Upper lobe of left lung (tissue), 6 donors: ENCODE data around the gene TNFRSF6B. TPM values are rescaled to one million over a fixed set of nuclear protein-coding genes. Genes with fewer than 3 reads are reported as not detected.
A peak's percentile ranks its signal among the peaks of the same experiment; 100 is the strongest.

Source experiments
- ATAC-seq, 2 donors: fragments of 200-7000 bp; cut with Tn5 transposase; one replicate each; pipeline ENCODE4 v1.9.1; 2022; ENCODE audit warnings: mild to moderate bottlenecking in 2 of 2, moderate library complexity in 2 of 2; ENCODE audit not compliant: low FRiP score in 2 of 2
- DNase-seq, 2 donors: peaks; one replicate each; pipeline ENCODE4 v3.0.0-alpha.2; 2019 to 2020
- H3K27ac ChIP-seq, 4 donors: fragments of 200-600 bp; sonication (generic); one replicate each; pipeline ENCODE4 v1.5.1; 2016 to 2019
- H3K27me3 ChIP-seq, 4 donors: fragments of 200-600 bp; sonication (generic); one replicate each; pipeline ENCODE4 v1.5.1; 2017 to 2019
- H3K36me3 ChIP-seq, 4 donors: fragments of 200-600 bp; sonication (generic); one replicate each; pipeline ENCODE4 v1.5.1; 2016 to 2019
- H3K4me1 ChIP-seq, 4 donors: fragments of 200-600 bp; sonication (generic); one replicate each; pipeline ENCODE4 v1.5.1; 2018 to 2019
- H3K4me3 ChIP-seq, 4 donors: fragments of 200-600 bp; sonication (generic); one replicate each; pipeline ENCODE4 v1.5.1; 2017 to 2019; ENCODE audit warnings: mild to moderate bottlenecking in 2 of 4, moderate library complexity in 1 of 4
- H3K9me3 ChIP-seq, 4 donors: fragments of 200-600 bp; sonication (generic); one replicate each; pipeline ENCODE4 v1.5.1; 2018 to 2019
- EP300 ChIP-seq, 4 donors: sonication (generic); formaldehyde crosslinking; IDR thresholded peaks; one replicate each; pipeline ENCODE4 v1.5.1; 2017; ENCODE audit warnings: antibody characterized with exemption in 4 of 4, control low read depth in 2 of 4
- POLR2A ChIP-seq, 4 donors: fragments of 450-650 bp; IDR thresholded peaks; one replicate each; pipeline ENCODE4 v1.5.1; 2016 to 2017; ENCODE audit warnings: antibody characterized with exemption in 4 of 4, mild to moderate bottlenecking in 2 of 4
- POLR2AphosphoS5 ChIP-seq, 2 donors: sonication (generic); formaldehyde crosslinking; IDR thresholded peaks; one replicate each; pipeline ENCODE4 v1.5.1; 2017; ENCODE audit warnings: antibody characterized with exemption in 2 of 2
- WGBS, 2 donors: methylation state at CpG; one replicate each; pipeline ENCODE4 v1.1.5; 2017 to 2018; 5-methylcytosine and 5-hydroxymethylcytosine counted together
- total RNA-seq, 6 donors: library from RNA; depleted of rRNA in 4 of 6; stranded (reverse); fragments of >200 nt in 4 of 6; gene quantifications; one replicate each; pipeline versions ENCODE4 v1.1.0 to v1.2.1, GENCODE V29; 2016 to 2021
- TF ChIP-seq, protein P1 (sequence below), 6 experiments: fragments of 450-650 bp in 4 of 6; fragments of 200-600 bp in 2 of 6; sonication (generic) in 2 of 6; IDR thresholded peaks; one replicate each; pipeline ENCODE4 v1.5.1; 2016 to 2019; ENCODE audit warnings: antibody characterized with exemption in 6 of 6
- donor health status: DM: no; HTN: no; CAD: no; lungs with moderate emphysema.
- donor health status: DM: no; HTN: yes; CAD: no; lungs with severe emphysema.

Gene TNFRSF6B
- total RNA-seq, 6 donors from 2014 or later, result 13.8 to 34.8 (median 16.9) TPM

DNA sequence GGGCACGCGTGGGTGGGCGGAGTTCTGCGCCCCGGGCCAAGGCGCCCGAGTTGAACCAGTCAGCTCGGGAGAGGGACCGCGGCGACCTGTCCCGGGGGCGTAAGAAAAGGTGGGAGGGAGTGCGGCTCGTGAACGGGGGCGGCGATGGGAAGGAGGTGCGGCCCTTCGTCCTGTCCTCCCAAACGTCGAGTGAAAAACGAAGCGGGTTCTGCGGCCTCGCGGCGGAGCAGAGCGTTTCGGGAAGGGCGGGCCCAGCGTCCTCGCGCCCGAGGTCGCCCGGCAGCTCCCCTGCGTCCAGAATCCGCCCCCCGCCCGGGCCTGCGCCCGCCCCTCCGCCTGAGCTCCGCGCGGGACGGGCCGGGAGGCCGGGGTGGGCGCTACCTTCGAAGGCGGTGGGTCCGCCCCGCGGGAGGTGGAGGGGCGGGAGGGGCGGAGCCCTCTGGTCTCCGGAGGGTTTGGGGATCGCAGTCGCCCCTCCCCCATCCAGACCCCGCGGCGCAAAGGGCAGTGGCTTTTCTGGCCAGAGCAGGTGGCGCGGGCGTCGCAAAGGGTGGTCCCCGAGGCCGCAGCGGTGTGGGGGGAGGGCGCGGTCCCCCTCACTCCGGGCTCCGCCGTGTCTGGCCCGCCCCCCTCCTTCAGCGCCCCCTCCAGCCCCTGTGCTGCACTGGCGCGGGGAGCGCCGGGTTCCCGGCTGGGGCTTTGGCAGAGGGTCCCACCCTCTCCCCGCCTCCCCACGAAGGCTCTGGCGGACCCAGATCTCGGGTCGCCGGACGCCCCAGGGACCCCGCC, 44.1 kb upstream of the TNFRSF6B start:
- no peaks in the 10 kb centered on the region for H3K9me3 ChIP-seq
- H3K27me3 ChIP-seq, result peaks cover 0 to 12% (median 6%) of the 10 kb centered on the region in 4 donors
- 0 to 1% methylated on average over 17 to 40 of the region's 91 CpGs for WGBS, 2 donors
- peak in 1 of 2 donors; percentile 90 for DNase-seq
- peak overlapping the region in 2 of 4 donors; percentile 24 to 26 for H3K27ac ChIP-seq
- peaks cover 27 to 34% (median 30%) of the 10 kb centered on the region in 4 donors for H3K4me1 ChIP-seq
- H3K4me3 ChIP-seq, result peak overlapping the region; percentile 46 to 73 (median 60)
- no peak for TF ChIP-seq POLR2AphosphoS5 (IDR thresholded peaks at IDR 0.05)
- TF ChIP-seq, protein P1, sequence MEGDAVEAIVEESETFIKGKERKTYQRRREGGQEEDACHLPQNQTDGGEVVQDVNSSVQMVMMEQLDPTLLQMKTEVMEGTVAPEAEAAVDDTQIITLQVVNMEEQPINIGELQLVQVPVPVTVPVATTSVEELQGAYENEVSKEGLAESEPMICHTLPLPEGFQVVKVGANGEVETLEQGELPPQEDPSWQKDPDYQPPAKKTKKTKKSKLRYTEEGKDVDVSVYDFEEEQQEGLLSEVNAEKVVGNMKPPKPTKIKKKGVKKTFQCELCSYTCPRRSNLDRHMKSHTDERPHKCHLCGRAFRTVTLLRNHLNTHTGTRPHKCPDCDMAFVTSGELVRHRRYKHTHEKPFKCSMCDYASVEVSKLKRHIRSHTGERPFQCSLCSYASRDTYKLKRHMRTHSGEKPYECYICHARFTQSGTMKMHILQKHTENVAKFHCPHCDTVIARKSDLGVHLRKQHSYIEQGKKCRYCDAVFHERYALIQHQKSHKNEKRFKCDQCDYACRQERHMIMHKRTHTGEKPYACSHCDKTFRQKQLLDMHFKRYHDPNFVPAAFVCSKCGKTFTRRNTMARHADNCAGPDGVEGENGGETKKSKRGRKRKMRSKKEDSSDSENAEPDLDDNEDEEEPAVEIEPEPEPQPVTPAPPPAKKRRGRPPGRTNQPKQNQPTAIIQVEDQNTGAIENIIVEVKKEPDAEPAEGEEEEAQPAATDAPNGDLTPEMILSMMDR (IDR thresholded peaks at IDR 0.05), result no peak
- TF ChIP-seq POLR2A (IDR thresholded peaks at IDR 0.05), result no peak
- TF ChIP-seq EP300 (IDR thresholded peaks at IDR 0.05), result no peak
- H3K36me3 ChIP-seq, result no peaks in the 10 kb centered on the region
- ATAC-seq, result peak in 1 of 2 donors; percentile 54

DNA sequence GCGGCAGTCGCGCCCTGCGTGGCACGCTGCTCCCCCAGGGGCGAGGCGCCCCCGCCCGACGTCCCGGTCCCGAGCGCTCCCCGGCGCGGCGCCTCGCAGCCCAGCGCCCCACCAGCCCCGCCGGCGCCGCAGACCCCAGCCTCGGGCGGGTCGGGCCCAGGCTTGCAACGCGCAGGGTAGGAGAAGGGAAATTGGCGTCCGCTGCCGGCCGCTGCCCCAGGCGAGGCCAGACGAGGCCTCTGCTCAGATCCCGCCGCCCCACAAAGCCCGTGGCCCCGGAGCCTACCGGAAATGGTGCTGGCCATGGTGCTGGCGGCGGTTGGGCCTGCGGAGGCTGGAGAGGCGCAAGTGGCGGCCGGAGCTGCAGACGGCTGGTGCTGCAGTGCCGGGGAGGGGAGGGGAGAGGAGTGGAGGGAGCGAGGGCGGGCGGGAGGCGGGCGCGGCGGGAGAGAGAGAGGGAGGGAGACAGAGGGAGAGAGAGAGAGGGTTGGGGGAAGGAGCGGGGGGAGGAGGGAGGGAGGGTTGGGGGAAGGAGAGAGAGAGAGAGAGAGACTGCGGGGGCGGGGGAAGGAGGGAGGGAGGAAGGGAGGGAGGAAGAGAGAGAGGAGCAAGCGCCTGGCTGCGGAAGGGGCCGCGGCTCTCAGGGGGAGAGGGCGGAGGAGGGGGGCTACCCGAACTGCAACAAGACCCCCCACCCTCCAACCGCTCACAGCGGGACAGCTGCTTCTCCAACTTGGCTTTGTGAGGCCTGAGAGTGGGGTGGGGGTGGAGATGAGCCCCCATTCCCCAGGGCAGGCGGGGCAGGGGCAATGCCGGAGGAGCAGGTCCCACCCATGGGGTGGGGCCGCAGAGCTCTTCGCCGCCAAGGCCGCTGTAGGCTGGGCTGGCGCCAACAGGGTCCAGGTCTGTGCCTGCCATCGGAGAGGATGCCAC, 43.1 kb upstream of the TNFRSF6B start, which contains the start of gene STMN3:
TSS of gene STMN3 (minus strand) at position 384 of the 933 bp plus-strand sequence. CDS start at position 305, 79 bp downstream.
- 1% methylated on average over 9 to 14 of the region's 73 CpGs for WGBS, 2 donors
- Histone ChIP-seq H3K36me3 (no peaks in the 10 kb centered on the region), H3K4me1 (peaks cover 32 to 41% (median 36%) of the 10 kb centered on the region in 4 donors), H3K27ac (peak within 1 kb of the TSS; percentile 23 to 69 (median 35)), H3K4me3 (peak within 1 kb of the TSS; percentile 46 to 73 (median 60)), H3K27me3 (peaks cover 0 to 12% (median 6%) of the 10 kb centered on the region in 4 donors), H3K9me3 (no peaks in the 10 kb centered on the region)
- no peak for TF ChIP-seq POLR2A (IDR thresholded peaks at IDR 0.05)
- peak; percentile 30 to 36 for TF ChIP-seq POLR2AphosphoS5 (IDR thresholded peaks at IDR 0.05)
- no peak for TF ChIP-seq EP300 (IDR thresholded peaks at IDR 0.05)
- DNase-seq (peak; percentile 82 to 95), ATAC-seq (peak; percentile 77 to 86)

GRCh38 chr20:63653974-63654668, 42.3 kb upstream of the TNFRSF6B start:
- H3K4me3 ChIP-seq, result peak overlapping the region in 3 of 4 donors; percentile 59 to 73 (median 61)
- 48 to 50% methylated on average over 10 to 15 of the region's 15 CpGs for WGBS, 2 donors

GRCh38 chr20:63655249-63655648, 41.2 kb upstream of the TNFRSF6B start:
- H3K27ac ChIP-seq, result no peak overlapping the region
- ATAC-seq (no peak), DNase-seq (no peak)
- TF ChIP-seq POLR2AphosphoS5 (IDR thresholded peaks at IDR 0.05), result no peak
- TF ChIP-seq POLR2A (IDR thresholded peaks at IDR 0.05), result no peak
- no peak for TF ChIP-seq EP300 (IDR thresholded peaks at IDR 0.05)
- TF ChIP-seq, protein P1 (IDR thresholded peaks at IDR 0.05), result no peak
- H3K9me3 ChIP-seq, result no peaks in the 10 kb centered on the region
- WGBS, 2 donors, result 88 to 100% methylated on average over 1 to 4 of the region's 4 CpGs
- peaks cover 43 to 53% (median 49%) of the 10 kb centered on the region in 4 donors for H3K4me1 ChIP-seq
- peaks cover 0 to 12% (median 6%) of the 10 kb centered on the region in 4 donors for H3K27me3 ChIP-seq
- peaks cover 0 to 2% (median 0%) of the 10 kb centered on the region in 4 donors for H3K36me3 ChIP-seq
- no peak overlapping the region for H3K4me3 ChIP-seq

More at GRCh38 chr20:63653974-63654668, 42.3 kb upstream of the TNFRSF6B start:
- DNase-seq (no peak), ATAC-seq (no peak)
- Histone ChIP-seq H3K9me3 (no peaks in the 10 kb centered on the region), H3K27me3 (peaks cover 0 to 12% (median 6%) of the 10 kb centered on the region in 4 donors), H3K27ac (peak overlapping the region in 3 of 4 donors; percentile 23 to 69 (median 46)), H3K36me3 (no peaks in the 10 kb centered on the region), H3K4me1 (peaks cover 35 to 46% (median 42%) of the 10 kb centered on the region in 4 donors)
- TF ChIP-seq POLR2AphosphoS5 (IDR thresholded peaks at IDR 0.05) (no peak), EP300 (IDR thresholded peaks at IDR 0.05) (no peak), POLR2A (IDR thresholded peaks at IDR 0.05) (no peak)
- TF ChIP-seq, protein P1 (IDR thresholded peaks at IDR 0.05), result no peak
